Stimulated activated CD8-positive, alpha-beta memory T cell treated with anti-CD3 and anti-CD28 coated beads, Interleukin-12 subunit alpha, Interleukin-12 subunit beta, amount 100 ng/mL, for 24 hours (primary cell): Measurements from ENCODE around the gene GPR142.

ENCODE experiments used
- DNase-seq: peaks from one replicate; pipeline ENCODE4 v3.0.0-alpha.2; 2020; ENCODE audit errors: extremely low read depth

GPR142 gene, protein sequence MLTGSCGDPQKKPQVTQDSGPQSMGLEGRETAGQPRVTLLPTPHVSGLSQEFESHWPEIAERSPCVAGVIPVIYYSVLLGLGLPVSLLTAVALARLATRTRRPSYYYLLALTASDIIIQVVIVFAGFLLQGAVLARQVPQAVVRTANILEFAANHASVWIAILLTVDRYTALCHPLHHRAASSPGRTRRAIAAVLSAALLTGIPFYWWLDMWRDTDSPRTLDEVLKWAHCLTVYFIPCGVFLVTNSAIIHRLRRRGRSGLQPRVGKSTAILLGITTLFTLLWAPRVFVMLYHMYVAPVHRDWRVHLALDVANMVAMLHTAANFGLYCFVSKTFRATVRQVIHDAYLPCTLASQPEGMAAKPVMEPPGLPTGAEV

DNA sequence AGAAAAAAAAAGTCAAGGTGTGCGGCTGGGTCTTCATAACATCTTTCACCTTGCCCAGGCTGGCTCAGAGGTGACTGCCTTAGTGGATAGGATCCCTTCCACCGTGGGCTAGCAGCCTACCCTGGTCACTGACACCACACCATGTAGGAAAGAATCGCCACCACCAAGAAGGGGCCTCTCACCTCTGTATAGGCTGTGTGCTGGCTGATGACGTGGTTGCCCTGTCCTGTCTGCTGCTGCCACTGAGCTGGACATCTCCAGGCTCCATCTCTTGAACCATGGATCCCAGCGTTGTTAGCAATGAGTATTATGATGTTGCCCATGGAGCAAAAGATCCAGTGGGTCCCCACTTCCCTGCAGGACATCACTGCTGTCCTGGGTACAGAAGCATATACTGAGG lies at the start of gene GPR142:
TSS of gene GPR142 (plus strand) at position 301 of the 400 bp plus-strand sequence. CDS start 2,035 bp downstream, outside the sequence.
- no peak for DNase-seq

DNA sequence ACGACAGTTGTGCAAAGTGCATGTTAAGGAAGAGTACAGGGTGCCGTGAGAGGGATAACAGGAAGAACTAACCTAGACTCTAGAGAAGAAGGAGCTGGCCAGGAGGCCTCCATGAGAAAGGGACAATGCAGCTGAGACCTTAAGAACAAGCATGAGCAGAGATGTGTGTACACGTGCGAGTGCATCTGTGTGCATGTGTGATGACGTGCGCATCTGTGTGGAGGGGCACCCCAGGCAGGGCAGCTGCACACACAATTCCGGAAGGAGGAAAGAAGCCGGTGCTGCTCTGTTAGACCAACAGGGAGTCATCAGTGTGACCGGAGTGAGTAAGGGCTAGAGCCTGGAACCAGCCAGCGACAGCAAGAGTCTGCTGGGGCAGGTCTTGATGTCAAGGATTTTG lies 48.9 kb upstream of the GPR142 start:
- no peak for DNase-seq

GRCh38 chr17:74324521-74324920 lies 42.8 kb upstream of the GPR142 start:
- DNase-seq, result no peak

DNA sequence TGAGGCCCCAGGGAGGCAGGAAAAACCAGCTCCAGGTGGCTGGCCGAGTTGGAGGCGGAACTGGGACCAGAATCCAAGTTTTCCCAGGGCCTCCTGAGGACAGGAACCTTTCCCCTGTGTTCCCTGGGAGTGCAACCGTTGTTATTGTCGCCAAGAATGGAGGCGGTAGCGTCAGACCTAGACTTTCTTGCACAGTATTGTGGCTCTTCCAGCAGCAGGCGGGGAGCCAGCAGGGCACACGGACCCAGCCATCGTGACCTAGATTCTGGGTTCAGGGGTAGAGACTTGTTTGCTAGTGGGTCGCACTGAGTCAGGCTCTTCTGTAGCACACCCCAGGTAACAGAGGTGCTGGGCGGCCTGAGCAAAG lies 41.9 kb upstream of the GPR142 start:
- DNase-seq, result no peak

DNA sequence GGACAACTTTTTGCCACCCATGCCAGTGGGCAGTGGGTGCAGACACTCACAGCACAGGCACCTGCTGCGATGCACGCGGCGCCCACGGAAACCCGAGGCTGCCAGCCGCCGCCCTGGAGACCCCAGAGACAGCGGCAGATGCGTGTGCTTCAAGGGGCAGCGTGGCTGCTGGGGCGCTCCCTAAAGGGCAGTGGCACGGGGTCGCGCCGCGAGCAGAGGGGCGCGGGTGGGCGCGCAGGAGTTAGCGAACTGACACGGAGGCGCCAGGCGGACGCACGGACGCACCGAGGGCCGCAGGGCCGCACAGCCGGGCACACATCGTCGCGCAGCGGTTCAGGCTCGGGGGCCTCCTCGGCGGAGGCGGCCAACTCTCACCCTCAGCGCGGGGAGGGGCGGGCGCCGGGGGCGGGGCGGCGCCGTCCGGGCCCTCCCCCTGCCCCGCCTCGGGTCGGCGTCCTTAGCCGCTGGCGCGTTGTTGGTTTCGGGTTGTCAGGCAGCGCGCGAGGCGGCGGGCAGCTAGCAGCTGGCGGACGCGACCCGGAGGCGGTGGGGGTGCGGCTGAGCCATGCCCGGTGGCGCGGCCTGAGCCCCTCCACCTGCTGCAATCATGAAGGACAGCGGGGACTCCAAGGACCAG lies 41.4 kb upstream of the GPR142 start, which contains the start of gene KIF19:
TSS of gene KIF19 (plus strand) at position 484 of the 637 bp plus-strand sequence. CDS start at position 608, 124 bp downstream.
- no peak for DNase-seq

DNA sequence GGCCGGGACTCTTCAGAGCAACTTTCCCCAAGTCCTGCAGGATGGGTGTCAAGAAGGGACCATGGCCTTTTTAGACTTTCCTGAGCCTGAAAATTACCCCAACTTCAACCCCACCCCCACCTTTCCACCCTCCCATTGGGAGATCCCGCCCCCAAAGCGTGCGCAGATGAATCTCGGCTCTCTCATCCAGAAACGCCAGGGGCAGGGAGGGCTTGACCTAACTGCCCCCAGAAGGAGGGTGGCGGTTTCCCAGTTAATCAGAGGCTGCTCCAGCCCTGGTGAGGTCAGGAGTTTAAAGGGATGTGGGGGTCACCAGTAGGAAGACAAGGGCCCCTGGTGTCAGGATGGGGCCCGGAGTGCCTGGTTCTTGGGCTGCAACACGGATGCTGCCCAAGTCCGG lies 40.8 kb upstream of the GPR142 start:
- no peak for DNase-seq

DNA sequence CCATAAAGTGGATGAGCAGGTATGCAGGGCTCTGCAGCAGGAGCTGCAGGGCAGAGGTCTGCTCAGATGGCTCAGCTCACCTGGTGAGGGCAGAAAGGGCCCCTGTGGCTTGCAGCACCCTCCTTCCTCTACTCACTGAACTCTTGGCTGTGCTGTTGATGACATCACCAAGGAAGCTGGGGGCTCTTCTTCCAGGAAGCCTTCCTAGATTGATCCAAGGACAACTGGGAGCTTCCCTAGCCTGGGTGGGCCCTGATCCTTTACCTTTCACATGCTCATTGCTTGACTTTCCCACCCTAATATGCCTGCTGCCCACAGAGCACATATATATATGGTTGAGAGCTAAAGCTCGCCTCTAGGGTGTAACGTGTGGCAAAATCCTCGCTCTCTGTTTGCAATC lies 38.8 kb upstream of the GPR142 start:
- DNase-seq, result no peak

DNA sequence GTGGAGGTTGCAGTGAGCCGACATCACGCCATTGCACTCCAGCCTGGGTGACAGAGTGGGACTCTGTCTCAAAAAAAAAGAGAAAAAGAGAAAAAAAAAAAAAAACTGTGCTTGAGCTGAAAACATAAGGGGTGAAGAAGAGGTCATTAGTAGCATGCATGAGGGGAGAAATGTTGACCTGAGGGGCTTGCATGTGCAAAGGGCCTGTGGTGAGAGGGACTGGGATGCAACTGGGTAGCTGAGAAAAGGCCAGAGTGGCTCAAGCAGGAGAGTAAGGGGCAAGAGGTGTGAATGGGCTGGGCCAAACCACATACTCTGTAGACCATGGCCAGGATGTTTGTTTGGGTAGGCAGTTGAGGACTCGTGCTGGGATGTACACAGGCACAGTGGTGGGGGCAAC lies 37.9 kb upstream of the GPR142 start:
- no peak for DNase-seq

GRCh38 chr17:74330446-74330845 lies 36.9 kb upstream of the GPR142 start:
- DNase-seq, result no peak

GRCh38 chr17:74332017-74332650 lies 35.2 kb upstream of the GPR142 start:
- DNase-seq, result no peak

DNA sequence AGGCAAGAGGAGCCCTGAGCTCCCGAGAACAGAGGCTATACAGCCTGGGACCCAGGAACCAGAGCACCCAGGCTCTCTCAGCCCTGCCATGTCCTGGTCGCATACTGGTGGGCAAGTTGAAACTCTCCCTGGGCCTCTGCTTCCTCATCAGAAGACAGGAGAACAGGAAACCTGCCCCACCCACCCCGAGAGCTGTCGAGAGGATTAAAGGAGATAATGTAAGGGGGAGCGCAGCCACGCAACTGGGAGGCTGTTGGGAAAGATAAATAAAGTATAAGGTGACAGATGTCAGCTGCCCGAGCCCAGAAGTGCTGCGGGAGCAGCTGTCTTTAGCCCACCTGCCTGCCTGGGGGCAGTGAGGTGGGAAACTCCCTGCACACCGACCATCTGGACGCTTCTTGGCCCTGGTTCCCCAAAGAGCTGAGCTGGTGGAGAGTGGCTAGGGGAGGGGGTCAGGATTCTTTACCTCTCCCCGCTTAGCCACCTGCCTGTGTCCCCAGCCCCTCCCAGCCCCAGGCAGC lies 34.5 kb upstream of the GPR142 start:
- no peak for DNase-seq

DNA sequence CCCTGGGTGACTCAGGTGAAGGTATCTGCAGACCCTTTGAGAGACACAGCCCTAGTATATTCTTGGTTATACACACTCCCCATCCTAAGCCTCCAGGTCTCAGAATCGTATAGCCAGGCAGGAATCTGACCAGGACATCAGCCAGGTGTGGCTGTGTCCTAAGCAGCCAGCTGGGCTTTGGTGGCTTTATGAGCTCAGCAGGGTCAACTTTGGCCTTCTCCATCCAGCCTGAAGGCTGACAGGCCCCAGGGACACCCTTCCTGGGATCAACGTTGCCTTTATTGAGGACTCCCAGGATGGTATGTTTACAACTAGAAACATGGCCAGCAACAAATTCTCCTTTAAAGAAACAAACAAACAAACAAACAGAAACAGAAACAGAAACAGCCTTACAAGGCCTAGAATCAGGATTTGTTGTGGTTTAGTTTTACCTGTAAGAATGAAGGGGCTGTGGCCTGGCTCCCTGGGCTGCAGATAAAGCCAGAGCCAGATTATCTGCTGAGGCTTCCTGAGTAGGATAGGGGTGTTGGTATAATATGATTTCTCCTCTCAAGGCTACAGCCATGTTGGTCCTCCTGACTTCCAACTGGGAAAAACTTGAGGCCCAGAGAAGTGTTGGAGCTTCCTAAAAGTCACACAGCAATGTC lies 32.8 kb upstream of the GPR142 start:
- no peak for DNase-seq

DNA sequence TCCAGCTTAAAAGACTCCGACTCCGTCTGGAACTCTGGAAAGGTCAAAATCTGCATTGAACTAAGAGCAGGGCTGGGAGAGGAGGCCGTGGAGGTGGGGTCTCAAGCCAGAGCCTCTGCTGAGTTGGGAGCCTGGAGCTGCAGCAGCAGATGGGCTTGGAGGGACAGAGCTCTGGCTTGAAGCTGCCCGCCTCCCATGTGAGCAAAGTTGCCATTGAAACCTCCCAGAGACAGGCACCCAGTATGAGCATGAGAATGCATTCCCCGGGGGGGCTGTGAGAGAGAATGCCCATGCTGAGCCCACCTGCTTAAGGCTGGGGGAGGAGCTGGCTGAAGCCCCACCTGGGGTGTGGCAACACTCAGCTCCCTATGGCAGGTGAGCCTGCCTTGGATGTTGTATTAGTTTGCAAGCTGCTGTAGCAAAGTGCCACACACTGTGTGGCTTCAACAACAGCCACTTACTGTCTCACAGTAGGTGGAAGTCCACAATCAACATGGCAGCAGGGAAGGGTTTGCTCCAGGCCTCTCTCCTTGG lies 31.7 kb upstream of the GPR142 start:
- no peak for DNase-seq

DNA sequence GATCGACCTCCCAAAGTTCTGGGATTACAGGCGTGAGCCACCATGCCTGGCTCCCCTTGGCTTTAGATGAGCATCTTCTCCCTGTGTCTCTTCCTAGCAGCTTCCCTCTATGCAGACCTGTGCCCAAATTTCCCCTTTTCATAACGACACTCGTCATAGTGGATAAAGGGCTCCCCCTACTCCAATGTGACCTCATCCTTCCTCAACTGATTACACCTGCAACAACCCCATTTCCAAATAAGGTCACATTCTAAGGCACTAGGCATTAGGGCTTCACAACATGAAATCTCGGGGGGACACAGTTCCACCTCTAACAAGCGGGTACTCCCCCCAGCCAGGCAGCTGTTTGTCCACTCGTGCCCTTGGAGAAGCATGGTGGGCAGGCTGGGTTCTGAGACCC lies 31.0 kb upstream of the GPR142 start:
- no peak for DNase-seq

GRCh38 chr17:74337834-74338500 lies 29.3 kb upstream of the GPR142 start:
- no peak for DNase-seq

DNA sequence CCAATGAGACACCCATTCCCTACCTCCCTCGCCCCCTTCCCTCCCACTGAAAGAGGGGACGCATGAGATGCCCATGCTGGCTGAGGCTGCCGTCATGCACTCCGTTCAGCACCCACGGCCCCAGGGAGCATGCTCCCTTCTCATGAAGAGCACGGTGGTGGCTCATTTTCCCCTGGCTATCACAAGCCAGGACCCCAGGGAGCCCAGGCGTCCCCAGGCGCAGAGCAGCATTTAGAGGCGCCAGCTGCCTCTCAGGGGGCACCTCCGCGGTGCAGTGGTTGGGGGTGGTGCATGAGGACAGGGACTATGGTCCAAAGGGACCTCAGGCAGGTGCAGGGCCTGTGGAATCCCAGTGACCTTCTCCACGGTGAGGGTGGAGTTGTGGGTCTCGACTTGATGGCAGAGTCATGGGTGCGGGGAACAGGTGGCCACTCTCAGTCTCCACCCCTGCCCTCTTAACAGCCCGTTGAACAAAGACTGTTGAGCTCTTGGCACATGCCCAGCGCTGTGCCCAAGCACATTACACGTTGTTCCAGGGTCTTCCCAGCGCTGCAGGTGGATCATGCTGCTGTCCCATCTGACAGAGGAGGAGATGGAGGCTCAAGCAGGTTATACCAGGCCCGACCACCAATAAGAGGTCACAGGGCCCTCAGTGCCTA lies 27.6 kb upstream of the GPR142 start:
- no peak for DNase-seq

GRCh38 chr17:74340470-74341023 lies 26.8 kb upstream of the GPR142 start:
- no peak for DNase-seq

DNA sequence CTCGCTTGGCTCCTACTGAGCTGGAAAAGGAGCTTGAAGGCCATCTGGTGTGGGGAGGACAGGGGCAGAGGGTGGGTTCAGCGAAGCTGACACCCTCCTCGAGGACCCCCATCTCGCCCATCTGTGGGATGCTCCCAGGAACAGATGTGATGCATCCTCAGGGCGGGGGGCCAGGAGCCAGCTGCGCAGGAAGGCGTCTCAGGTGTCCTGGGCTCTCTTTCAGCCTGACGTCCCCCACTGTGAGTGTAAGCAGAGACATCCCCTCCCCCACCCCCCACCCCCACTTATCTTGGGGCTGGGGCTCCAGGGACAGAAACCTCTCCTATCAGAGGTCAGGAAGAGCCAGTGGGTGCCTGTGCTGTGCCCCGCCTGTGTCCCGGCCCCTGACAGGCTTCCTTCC lies 25.1 kb upstream of the GPR142 start:
- DNase-seq, result no peak

- no peak for DNase-seq
Measured at GRCh38 chr17:74343121-74343520, 24.2 kb upstream of the GPR142 start.

DNA sequence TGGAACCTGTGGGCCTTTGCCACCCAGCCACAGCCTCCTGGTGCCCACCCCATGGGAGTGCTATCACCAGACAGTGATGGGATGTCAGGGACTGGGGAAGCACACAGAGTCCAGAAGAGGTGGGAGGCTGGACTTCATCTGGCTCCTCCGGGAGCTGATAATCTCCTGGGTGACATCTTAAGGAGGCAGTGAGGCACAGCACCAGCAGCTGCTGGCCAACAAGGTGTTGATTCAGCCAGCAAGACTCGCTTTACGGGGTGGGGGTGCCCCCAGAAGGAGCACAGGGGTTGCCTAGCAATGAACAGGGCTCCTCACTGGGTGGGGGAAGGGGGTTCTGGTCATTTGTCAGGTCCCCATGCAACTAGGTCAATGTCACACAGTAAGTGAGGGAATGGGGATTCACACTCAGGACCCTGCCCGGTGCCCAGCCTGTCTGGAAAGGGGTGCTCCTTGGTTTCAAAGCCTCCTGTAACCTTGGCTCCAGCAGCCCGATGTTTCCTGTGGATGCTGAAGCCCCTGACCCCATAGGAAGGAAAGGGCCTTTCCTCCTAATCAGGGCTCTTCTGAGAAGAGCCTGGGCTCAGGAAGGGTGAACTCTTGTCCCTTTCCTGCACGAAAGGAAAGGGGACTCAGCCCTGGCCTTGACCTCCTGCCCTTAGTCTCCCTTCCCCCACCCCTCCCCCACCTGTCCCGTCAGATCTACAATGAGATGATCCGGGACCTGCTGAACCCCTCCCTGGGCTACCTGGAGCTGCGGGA lies 23.6 kb upstream of the GPR142 start:
- DNase-seq, result no peak
